NCI-H2171 treated with DMSO at 0.1 percent for 48 hours (cell line): Measurements from ENCODE around the gene TRIO.
A peak's percentile ranks its signal among the peaks of the same experiment; 100 is the strongest.

ENCODE experiments used
- DNase-seq: peaks from one replicate; lab custom pipeline; 2025; lab: John Stamatoyannopoulos, UW

TRIO gene

DNA sequence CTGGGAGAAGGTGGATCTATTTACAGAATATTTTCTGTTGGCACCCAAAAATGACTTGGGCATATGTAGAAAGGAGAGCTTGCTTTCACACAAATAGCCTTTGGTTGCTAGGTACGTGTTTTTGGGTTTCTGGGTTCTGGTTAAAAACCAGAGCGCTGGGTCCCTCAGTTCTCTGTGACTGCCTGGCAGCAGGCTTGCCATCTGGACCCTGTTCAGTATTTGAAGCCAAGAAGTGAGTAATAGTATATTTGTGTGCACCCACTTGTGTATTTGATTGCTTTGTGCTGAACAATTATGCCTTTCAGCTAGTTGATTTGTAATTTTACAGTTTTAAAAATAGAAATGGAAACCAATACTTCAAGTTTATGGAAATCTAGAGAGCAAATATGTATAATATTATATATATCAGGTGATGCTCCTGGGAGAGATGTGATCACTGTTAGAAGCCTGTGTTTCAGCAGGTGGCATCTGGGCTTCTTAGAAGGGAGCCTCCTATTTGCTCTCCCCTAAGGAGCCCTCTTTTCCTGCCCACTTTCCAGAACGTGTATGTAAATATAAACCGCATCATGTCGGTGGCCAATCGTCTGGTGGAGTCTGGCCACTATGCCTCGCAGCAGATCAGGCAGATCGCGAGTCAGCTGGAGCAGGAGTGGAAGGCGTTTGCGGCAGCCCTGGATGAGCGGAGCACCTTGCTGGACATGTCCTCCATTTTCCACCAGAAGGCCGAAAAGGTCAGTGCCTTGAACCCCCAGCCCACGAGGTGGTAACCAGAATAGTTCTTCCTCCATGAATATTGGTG is 153.6 kb downstream of the TRIO start:
- peak; percentile 95 for DNase-seq

DNA sequence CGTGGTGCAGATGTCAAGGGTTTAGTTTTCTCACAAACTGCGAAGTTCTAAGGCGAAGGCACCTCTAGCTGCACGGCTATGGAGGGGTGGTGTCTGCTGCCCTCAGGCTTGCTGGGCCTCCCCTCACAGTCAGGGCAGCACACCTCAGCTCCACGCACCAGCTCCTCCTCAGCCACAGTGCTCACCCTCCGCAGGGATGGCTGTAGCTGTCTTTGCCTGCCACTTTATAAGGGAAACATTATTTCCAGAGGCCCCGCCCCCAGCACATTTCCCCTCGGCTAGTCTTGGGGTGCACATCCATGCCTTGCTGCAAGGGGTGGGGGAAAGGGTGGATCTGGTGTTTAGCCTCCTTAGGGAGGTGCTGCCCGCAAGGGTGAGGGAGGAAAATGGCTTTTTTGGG is 154.6 kb downstream of the TRIO start:
- no peak for DNase-seq

DNA sequence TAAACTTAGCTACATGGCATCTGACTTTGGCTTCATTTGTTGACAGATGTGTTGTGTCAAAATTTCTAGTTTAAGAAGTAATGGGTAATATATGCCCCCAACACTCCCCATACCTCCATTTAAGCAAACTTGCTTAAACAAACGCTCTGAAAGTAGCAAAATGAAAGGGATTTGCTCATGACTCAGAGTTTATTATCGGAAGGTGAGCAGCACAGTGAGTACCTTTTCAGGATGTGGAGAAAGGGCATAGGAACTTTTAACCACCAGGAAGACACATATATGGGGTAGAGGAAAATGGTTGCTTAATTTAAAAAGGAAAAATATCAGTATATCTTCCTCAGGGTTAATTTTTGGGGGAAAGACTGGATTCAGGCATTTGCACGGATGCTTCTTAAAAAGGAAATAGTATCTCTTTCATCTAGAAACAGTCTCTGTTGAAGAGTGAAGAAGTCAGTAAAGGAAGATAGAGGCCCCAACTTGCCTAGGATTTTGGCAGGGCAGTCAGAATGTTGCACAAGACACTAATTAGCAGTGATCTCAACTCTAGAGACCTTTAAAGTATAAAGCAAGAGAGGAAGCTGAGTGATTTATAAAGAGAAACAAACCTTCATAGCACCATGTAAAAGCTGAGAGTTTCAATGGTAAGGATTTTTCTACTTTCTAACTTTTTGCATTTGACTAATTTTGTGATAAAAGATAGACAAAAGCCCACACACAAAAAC is 155.1 kb downstream of the TRIO start:
- DNase-seq = no peak

DNA sequence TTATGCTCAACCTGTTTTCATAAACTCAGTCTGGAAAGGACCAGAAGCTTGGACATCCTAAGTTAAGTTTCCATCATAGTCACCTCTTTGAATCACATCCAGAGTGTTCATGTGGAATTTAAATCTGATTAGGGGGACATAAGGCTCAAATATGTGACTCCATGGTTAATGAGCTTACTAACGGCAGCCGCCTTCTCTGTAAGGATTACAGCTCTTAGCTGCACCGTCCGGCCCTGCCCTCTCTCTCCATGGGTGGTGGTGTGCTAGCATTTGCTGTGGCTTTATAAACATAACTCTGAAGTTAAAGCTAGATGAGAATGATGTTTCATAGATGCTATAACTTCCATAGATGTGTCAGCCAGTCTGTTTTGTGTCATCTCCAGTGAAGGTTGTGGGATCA is 156.5 kb downstream of the TRIO start:
- DNase-seq = no peak

DNA sequence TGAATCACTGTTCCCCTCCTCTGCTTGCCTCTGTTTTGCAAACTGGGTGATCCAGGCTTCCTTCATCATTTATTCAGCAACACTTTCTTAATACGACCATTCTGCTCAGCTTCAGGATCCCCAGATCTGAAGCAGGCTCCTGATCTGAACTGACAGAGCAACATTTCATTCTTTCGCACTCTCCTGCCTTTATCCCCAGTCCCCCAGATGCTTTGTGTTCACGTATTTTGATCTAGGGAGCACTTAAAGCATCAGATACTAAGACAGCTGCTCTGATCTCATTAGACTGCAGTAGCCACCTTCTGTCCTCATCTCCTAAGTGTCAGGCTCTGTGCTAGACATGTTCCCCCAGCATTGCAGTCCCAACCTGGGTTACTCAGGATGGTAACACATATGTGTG is 158.0 kb downstream of the TRIO start:
- peak; percentile 65 for DNase-seq

DNA sequence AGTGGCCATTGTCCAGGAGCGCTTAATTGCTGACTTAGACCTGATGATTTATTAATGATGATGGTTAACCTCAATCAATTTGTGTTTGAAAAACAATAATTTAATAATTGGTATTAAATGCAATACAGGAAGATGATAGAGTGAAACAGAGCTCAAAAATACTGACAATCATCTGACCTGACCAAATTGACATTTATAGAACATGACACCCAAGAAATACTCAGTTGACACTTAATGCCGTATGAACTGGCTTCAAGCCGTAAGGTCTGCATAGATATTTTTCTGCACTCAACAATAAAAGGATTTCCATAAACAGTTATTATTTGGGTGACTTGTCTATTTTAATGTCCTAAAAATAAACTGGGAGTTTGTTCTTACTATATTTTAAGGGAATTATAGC is 159.2 kb downstream of the TRIO start:
- DNase-seq = no peak

DNA sequence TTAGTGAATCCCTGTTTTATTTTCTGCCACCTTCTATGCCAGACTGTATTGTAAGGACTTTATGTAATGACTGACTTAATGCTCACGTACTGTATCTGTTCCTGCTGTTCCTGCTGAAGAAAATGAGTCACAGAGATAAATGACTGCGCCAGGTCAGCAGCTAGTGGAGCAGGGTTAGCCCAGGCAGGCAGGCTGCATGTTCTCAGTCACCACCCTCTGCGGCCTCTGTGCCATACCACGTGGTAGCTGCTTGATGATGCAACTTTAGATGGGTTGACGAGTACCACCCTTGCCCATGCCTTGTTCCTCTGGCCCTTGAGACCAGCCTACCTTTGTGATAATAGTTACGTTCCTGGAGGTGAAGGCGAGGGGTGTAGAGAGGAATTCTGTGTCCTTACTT is 161.9 kb downstream of the TRIO start:
- no peak for DNase-seq

DNA sequence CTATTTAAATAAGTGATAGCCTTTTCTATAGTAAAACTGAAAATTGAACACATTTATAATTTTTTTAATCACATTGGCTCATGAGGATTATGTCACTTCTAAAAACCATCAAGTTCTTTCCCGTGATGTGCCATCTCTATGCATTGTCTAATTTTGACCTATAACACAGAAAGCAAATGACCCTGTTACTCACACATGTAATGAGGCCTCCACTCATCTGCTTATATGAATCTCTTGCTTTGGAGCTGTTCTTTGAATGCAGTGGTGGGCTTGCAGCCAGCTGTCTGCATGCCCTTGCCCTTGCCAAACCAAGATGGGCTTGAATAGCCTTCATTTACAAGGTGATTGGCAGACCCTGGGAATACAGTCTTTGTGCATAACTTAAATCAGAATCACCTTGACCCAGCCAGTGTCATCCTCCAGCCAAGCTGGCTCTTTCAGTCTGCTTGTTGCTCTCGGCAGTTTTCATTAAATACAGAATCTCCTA is 163.2 kb downstream of the TRIO start:
- DNase-seq = no peak

DNA sequence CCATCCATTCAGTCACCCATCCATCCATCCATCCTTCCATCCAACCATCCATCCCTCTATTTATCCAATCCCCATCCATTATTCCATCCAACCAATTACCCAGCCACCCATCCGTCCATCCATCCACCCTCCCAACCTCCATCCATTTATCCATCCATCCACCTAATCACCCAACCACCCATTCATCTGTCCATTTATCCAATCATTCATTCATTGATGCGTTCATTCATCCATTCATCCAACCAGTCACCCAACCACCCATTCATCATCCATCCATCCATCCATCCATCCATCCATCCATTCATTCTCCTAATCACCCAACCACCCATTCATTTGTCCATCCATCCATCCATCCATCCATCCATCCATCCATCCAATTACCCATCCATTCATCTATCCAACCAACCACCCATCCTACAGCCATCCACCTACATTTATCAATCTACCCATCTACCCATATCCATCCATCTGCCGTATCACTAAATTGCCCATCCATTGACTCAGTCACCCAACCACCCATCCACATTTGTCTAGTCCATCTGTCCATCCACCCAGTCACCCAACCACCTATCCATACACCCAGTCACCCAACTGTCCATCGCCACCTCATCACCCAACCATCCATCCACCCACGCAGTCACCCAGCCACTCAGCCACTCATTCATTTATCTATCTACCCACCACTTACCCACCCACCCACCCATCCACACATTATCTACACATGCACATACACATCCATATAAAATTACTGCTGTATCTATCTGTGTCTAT is 165.4 kb downstream of the TRIO start:
- DNase-seq = no peak

DNA sequence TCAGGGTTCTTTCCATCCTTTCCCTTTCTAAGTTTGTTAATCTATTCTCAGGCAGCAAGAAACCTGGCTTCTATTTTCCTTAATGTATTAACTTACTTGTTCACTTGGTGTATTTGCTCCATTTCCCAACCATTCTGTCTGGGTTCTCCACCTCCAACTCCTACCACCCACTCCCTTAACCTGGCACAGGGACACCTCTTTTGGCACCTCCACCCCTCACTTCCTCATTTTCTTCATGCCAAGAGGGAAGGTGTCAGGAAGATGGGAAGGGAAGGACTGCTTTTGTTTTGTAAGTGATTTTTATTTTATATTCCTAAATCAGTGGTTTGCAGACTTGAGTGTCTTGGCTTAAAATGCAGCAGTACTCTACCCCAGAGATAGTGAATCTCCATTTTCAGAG is 166.1 kb downstream of the TRIO start:
- DNase-seq = no peak

DNA sequence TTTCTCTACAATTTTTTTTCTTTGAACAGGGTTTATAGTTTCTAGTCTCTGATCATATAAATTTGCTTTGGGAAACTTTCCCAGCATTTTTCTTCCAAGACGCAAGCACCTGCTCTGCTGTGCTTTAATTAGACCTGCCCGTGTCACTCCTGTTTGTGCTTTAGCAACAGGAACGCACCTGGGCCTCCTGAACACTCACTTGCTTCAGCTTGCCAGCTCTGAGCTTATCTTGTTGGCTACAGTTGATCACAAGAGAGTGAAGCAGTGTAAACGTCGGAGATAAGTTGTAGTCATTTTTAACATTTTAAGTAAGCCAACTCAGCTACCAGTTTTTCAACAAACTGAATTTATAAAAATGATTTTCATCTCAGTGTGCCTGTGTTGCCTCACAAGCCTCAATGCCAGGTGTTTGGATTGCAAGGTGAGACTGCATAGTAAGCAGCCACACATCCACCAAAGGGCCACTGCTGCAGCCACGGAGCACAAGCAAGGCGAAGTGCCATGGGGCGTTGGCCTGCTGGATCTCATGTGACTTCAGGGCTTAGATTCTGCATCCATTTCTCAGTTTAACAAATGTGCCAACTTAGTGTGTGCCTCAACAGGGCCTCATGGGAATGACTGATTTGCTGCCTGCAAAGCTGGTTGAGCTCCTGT is 166.9 kb downstream of the TRIO start:
- no peak for DNase-seq

DNA sequence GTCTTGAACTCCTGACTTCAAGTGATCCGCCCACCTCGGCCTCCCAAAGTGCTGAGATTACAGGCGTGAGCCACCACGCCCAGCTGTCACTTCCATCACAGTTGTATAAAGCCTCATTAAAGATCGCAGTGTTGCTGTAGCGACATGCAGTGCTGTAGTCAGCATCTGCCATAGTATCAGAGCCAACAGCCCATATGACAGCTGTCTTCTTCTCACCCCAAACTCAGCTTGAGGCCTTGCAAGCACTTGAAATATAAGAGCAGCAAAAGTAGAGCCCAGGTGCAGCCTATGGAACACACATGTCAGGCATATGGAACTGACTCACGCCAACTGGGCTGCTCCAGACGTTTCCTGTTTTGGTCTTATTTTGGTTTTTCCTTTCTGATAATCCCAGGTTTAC is 167.8 kb downstream of the TRIO start:
- DNase-seq = peak; percentile 99

DNA sequence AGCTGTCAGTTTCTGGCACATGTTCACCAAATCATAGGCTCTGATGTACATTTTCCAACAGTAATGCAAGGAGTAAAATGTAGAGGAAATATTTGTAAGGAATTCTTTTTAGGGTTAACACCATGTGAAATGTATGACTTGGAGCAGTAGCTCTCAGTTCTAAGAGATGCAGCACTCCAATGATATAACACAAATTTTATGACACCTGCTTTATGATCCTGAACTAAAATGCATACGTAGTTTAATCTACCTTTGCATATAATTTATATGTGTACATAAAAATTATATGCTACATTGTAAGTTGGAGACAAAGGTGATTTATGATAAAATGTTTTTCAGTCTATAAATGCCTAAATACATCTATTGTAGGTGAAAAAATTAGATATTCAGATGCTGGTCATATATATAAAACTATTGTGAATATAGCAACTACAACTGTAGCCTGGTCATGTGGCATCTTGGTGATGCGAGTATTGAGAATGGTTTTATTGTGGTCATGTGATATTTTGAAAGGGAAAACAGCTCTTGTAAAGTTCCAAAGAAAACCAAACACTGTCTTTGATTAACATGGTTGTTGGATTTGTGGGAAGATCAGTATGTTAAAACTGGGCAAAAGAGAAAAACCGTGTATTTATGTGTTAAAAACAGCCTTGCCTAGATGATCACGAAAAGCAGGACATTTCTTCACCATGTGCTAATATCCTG is 171.0 kb downstream of the TRIO start:
- no peak for DNase-seq

DNA sequence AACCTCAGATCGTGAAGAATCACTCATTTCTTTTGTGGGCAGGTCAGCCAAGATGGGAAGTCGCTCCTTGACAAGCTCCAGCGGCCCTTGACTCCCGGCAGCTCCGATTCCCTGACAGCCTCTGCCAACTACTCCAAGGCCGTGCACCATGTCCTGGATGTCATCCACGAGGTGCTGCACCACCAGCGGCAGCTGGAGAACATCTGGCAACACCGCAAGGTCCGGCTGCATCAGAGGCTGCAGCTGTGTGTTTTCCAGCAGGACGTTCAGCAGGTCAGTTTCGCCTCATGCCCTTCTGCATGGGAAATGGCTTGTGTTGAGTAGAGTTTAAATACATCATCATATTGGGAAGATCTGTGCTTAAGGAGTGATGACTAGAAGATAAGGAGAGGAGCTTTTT is 173.3 kb downstream of the TRIO start:
- peak; percentile 30 for DNase-seq

DNA sequence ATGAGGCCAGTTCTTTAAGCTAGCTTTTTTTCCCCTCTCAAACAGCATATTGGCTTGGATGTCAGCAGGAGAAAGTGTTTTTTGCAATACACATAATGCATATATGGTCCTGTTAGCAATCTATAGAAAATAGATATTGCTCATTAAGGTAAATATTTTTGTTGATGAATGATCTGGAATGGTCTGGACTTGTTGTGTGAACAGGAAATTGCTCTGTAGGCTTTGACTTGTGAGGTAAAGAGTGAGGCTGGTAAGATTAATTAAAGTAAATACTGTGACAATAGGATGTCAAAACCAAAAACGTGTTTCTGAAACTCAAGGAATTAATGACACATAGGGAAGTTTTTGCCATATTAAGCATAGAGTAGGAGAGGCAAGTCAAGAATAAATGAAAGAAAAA is 176.0 kb downstream of the TRIO start:
- DNase-seq = no peak

DNA sequence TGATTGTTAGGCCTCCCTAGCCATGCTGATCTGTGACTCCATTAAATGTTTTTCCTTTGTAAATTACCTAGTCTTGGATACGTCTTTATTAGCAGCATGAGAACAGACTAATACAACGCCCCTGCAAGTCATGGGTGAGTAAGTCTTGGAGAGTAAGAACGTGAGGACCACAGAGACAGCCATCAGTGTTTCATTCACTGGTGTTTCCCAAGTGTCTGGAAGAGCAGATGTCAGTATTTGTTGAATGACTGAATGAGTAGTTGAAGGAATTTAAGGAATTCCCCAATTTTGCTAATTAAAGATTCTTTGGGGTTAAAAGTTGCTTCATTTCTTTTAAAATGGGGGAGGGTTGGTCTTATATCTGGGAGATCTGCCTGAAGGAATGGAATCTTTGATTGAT is 178.8 kb downstream of the TRIO start:
- DNase-seq = no peak

DNA sequence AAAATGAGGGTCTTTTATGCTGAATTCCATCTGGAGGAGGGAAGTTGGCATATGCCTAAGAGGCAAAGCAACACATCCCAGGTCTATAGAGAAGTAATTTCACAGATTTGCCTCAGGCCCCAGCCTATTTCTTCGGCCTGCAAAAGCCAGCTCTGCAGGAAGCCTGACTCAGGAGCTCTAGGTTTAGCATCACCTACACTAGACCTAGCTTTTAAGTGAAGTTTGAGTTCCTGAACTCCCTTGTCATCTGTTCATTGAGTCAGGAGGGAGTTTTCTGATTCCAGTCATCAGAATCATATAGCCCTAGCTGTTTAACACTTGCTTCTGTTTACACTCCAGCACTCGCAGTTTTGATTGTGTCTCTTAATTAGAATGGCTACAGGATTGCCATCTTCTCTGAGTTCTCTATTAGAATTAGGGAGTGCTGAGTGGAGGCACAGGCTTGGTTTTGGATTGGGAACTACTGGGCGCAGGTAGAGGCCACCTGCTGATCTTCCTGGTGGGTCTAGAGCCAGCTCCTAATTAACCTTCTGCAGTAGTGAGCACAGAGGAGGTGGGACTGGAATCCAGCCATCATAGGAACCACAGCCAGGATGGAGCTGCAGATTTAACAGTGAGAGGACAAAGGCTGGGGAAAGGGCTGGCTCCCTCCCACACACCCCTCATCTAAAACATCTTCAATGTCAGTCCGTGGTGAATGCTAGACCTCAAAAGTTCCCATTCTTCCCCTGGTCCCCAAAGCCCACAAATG is 179.5 kb downstream of the TRIO start:
- DNase-seq = no peak

DNA sequence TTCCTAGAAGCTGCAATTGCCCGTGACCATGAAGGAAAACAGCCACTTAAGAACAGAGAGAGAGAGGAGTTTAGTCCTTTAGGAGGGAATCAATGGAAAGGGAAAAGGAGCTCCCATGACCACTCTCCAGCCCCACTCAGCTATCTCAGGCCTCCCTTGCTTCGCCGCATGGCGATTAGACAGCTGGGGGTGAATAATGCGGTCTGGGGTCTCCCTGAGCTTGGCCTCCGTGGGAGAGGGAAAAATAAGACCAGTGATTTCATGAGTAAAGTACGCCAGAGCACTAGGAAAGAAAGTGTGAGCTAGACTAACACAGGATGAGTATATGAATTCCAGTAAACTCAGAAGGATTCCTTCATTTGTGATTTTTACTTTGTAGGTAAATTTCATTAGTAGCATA is 180.3 kb downstream of the TRIO start:
- no peak for DNase-seq

DNA sequence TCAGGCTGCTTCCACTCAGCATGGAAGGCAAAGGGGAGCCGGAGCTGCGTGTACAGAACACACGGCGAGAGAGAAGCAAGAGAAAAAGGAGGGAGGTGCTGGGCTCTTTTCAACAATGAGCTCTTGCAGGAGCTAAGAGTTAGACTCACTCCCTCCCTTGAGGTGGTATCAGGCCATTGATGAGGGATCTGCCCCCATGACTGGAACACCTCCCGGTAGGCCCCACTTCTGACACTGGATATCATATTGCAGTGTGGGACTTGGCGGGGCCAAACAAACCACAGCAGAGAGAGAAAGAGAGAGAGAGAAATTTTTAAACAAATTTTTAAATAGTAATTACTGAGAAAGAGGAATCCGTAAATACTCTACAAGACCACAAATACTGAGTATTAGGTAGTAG is 182.2 kb downstream of the TRIO start:
- DNase-seq = peak; percentile 12

DNA sequence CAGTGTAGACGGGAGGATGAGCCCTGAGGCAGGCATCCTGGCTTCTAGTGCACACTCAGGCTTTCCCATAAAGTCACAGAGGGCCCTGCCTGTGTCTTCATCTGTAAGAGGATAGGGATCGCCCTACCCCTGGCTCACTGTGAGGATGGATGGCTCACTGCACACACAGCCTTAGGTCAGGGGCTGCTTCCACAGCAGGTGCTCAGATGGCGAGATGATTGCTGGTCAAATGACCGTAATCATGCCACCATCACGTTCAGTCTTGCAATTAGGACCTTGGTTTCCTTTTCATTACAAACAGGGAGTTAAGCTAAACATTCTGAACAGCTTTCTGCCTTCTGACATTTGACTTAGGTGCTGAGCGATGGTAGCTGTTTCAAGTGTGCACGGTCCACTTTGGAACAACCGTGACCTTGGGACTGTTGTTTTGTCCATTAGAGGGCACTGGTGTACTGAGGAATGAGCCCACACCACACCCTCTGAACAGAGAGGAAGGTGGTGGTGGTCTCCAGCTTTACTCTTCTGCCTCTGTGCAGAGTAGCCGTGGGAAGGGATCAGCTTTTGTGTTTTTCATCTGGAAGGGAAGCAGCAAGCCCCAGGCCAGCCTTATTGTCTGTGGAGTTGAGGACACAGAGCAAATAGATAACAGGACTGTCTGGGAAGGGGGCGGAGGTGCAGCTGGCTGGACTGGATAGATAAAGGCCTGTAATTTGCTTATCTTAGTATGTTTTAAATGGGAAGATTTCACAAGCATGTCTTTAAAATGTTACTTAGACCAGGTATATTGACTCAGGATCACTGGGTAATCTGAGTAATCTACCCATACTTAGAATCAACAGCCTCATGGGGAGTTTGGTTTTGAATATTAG is 183.1 kb downstream of the TRIO start:
- no peak for DNase-seq
